Stimulated activated effector memory CD8-positive, alpha-beta T cell treated with anti-CD3 and anti-CD28 coated beads, Interleukin-12 subunit alpha, Interleukin-12 subunit beta, amount 100 ng/mL, for 72 hours (primary cell): ENCODE measurements around the gene AFF2.

Source experiments
- ATAC-seq: fragments of 150-1000 bp; cut with Tn5 transposase; 2 replicates; pipeline ENCODE4 v1.10.0; 2021
- DNase-seq, 2 donors: peaks; one replicate each; pipeline ENCODE4 v3.0.0; 2021 to 2022; ENCODE audit warnings: low spot score in 2 of 2
- H3K27ac Mint-ChIP-seq: one replicate; pipeline ENCODE4 v1.8.0; 2022; ENCODE audit warnings: mild to moderate bottlenecking, mixed read lengths
- H3K36me3 Mint-ChIP-seq: one replicate; pipeline ENCODE4 v1.8.0; 2022; ENCODE audit warnings: mild to moderate bottlenecking, mixed read lengths
- H3K4me1 Mint-ChIP-seq: one replicate; pipeline ENCODE4 v1.8.0; 2022; ENCODE audit warnings: mixed read lengths
- H3K4me3 Mint-ChIP-seq: one replicate; pipeline ENCODE4 v1.8.0; 2022; ENCODE audit warnings: mild to moderate bottlenecking, mixed read lengths
- H3K9me3 Mint-ChIP-seq: one replicate; pipeline ENCODE4 v1.8.0; 2022; ENCODE audit warnings: mixed read lengths

AFF2 gene

DNA sequence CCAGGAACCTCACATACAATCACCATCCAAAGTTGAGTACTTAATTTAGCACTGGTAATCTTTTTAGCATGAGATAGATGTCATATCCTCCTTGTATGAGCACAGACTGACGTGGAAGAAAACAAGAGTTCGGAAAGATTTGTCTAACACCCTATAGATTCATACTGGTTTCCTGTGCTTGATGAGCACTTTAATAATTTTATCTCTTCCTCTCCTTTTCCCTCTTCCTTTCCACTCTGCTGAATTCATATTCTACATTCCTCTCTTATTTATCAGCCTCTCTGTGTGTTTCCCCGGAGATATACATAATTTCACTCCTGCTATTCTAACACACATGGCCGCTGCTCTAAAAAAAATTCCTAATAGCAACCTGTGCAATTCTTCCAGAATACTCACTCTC lies 273.9 kb downstream of the AFF2 start:
- no peak overlapping the region for H3K27ac Mint-ChIP-seq
- H3K9me3 Mint-ChIP-seq: no peaks in the 10 kb centered on the region
- DNase-seq (no peak), ATAC-seq (no peak)
- H3K4me3 Mint-ChIP-seq: no peak overlapping the region
- no peaks in the 10 kb centered on the region for H3K36me3 Mint-ChIP-seq
- no peaks in the 10 kb centered on the region for H3K4me1 Mint-ChIP-seq

DNA sequence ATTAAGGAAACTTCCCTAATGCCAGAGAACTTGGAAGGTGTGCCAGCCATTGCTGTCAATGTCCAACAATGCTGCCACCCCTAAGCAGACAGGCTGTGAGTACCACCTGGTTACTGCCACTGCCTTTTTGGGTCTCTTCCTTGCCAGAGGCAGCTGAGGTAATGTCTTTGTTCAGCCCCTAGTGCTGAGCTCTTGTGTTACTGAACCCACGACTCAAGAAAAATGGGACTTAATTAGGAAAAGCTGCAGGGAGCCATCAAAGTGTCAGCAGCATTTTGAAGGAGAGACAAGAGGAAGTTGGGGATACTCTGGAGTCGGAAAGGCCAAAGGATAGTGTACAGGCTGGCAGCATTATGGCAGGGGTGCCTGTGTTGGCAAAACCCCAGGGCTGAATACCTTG lies 283.7 kb downstream of the AFF2 start:
- Mint-ChIP-seq H3K4me1 (no peaks in the 10 kb centered on the region), H3K36me3 (no peaks in the 10 kb centered on the region), H3K4me3 (no peak overlapping the region), H3K9me3 (no peaks in the 10 kb centered on the region), H3K27ac (no peak overlapping the region)
- ATAC-seq (no peak), DNase-seq (no peak)

GRCh38 chrX:148784856-148785255 lies 284.4 kb downstream of the AFF2 start:
- DNase-seq: no peak
- Mint-ChIP-seq H3K4me1 (no peaks in the 10 kb centered on the region), H3K9me3 (no peaks in the 10 kb centered on the region), H3K36me3 (no peaks in the 10 kb centered on the region), H3K4me3 (no peak overlapping the region), H3K27ac (no peak overlapping the region)
- ATAC-seq: no peak

GRCh38 chrX:148785256-148785655 lies 284.8 kb downstream of the AFF2 start:
- H3K4me1 Mint-ChIP-seq: no peaks in the 10 kb centered on the region
- DNase-seq (no peak), ATAC-seq (no peak)
- H3K27ac Mint-ChIP-seq: no peak overlapping the region
- H3K9me3 Mint-ChIP-seq: no peaks in the 10 kb centered on the region
- no peak overlapping the region for H3K4me3 Mint-ChIP-seq
- H3K36me3 Mint-ChIP-seq: no peaks in the 10 kb centered on the region

GRCh38 chrX:148788449-148788848 lies 288.0 kb downstream of the AFF2 start:
- no peak overlapping the region for H3K4me3 Mint-ChIP-seq
- H3K27ac Mint-ChIP-seq: no peak overlapping the region
- ATAC-seq (no peak), DNase-seq (no peak)
- H3K4me1 Mint-ChIP-seq: no peaks in the 10 kb centered on the region
- H3K36me3 Mint-ChIP-seq: no peaks in the 10 kb centered on the region
- no peaks in the 10 kb centered on the region for H3K9me3 Mint-ChIP-seq

- Mint-ChIP-seq H3K36me3 (no peaks in the 10 kb centered on the region), H3K9me3 (peaks cover 2% of the 10 kb centered on the region), H3K27ac (no peak overlapping the region), H3K4me1 (no peaks in the 10 kb centered on the region), H3K4me3 (no peak overlapping the region)
- no peak for ATAC-seq
- no peak for DNase-seq
These were observed 293.9 kb downstream of the AFF2 start for GRCh38 chrX:148794350-148794749.

DNA sequence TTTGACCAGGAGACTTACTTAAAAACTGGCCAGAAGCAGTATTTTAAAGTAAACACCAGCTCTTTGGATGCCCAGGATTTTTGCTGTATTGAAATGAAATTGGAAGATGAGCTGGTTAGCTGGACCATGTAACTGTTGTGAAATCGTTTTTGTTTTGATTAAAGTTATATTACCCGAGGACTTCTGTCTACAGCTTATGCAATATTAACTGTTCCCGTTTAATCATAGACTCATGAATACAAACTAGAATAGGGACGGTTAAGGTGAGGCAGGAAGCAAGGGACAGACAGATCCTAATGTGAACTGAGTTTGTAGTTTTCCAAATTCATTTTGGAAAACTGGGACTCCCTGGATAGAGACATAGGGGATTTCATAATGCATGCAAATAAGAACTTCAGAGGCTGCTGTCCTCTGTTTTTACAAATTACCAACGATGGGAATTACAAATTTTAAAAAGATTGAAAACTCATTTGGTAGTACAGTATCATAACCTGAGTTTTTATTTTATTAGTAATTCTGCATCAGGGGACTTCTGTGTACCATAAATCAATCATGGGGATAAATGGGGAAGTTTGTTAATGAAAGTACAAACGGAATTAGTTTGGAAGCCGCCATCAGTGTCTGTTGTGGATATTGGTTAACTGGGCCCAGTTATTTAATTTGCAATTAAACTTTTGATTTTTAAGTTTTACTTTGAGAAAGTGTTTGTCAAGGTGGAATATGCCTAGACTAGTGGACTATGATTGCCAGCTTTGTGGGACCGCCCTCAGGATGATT lies 304.4 kb downstream of the AFF2 start:
- no peak for DNase-seq
- no peak overlapping the region for H3K27ac Mint-ChIP-seq
- ATAC-seq: no peak
- H3K36me3 Mint-ChIP-seq: no peaks in the 10 kb centered on the region
- no peaks in the 10 kb centered on the region for H3K9me3 Mint-ChIP-seq
- H3K4me1 Mint-ChIP-seq: no peaks in the 10 kb centered on the region
- no peak overlapping the region for H3K4me3 Mint-ChIP-seq

DNA sequence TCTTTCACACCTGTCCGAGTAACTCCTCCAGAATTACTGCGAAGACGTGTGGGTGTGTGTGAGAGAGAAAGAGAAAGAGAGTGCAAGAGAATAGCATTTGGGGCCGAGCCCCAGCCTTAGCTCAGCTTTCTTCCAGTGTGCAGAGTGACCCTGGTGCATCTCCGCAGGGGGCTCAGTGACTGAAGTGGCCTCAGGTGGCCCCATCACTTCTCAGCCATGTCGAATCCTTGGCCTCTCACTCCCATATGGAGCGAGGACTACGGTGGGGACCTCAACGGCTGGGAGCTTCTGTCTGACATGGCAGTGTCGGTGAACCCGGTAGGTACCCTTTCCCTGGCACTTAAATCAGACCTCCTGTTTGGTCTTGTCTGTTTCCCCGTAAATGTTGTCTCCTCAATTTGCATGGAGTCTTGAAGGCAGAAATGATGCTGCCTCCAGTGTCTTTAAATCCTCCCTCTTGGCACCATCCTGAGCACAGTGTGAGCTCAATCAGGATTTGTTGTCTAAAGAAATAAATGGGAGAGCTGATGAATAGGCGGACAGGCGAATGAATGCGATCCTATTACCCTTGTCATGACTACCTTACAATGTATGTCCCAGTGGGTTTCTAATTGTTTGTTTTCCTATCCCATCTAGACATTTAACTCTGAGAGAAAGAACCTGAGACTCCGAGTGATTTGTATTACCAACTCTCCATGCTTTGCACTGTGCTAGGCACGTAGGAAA lies 305.9 kb downstream of the AFF2 start:
- Mint-ChIP-seq H3K9me3 (no peaks in the 10 kb centered on the region), H3K4me1 (no peaks in the 10 kb centered on the region), H3K4me3 (no peak overlapping the region), H3K27ac (no peak overlapping the region), H3K36me3 (no peaks in the 10 kb centered on the region)
- DNase-seq (no peak), ATAC-seq (no peak)

DNA sequence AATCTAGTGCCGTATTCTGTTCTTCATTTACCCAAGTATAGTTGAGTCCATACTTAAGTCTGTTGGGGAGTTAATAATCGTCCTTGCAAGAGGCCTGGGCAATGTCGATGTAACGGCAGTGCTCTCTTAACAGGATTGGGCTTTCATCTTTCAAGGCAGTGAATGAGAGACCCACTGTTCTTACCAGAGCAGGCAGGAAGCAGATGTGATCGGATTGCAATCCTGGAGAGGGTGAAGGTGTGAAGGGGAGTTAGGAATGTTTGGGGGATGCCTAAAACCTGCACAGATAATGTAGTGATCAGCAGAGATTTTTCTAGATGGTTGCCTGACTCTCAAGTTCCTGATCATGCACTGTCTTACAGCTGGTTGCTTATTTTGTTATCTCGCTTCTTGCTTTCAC lies 308.4 kb downstream of the AFF2 start:
- ATAC-seq (no peak), DNase-seq (no peak)
- H3K36me3 Mint-ChIP-seq: no peaks in the 10 kb centered on the region
- H3K9me3 Mint-ChIP-seq: no peaks in the 10 kb centered on the region
- H3K27ac Mint-ChIP-seq: no peak overlapping the region
- H3K4me3 Mint-ChIP-seq: no peak overlapping the region
- H3K4me1 Mint-ChIP-seq: no peaks in the 10 kb centered on the region

DNA sequence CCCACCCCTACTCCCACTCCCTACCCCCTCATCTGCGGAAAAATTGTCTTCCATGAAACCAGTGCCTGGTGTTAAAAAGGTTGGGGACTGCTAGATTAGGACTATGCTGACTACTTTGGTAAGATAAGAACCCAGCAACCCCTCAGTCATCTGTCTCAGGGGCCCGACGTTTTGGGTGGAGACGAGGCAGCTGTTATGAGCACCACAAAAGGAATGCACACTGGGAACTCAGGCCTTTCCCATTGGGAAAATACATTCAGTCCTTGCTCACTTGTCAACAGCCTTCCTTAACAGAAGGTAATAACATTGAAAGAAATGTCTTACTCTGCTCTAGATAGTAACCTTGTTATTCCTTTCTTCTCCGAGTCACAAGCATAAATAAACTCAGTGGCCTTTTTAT lies 310.8 kb downstream of the AFF2 start:
- Mint-ChIP-seq H3K27ac (no peak overlapping the region), H3K36me3 (no peaks in the 10 kb centered on the region), H3K4me3 (no peak overlapping the region), H3K4me1 (no peaks in the 10 kb centered on the region), H3K9me3 (no peaks in the 10 kb centered on the region)
- no peak for ATAC-seq
- no peak for DNase-seq

DNA sequence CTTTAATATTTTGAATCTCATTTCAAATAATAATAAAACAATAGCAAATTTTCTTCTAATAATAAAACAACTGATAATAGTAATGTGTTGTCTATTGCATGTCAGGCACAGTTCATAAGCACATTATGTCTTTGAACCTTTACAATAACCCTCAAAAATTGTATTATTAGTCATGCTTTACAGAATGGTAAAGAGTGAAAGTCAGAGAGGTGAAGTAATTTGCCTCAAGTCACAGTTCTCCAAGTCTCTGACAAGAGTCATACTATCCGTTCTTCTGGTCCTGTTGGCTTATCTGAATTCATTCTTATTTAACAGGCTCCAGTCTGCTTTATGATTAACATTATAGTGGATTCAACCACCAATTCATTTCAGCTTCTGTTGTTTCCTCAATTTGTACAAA lies 313.0 kb downstream of the AFF2 start:
- Mint-ChIP-seq H3K9me3 (no peaks in the 10 kb centered on the region), H3K36me3 (no peaks in the 10 kb centered on the region), H3K27ac (no peak overlapping the region), H3K4me3 (no peak overlapping the region), H3K4me1 (no peaks in the 10 kb centered on the region)
- no peak for ATAC-seq
- DNase-seq: no peak

- H3K4me1 Mint-ChIP-seq: no peaks in the 10 kb centered on the region
- H3K27ac Mint-ChIP-seq: no peak overlapping the region
- H3K4me3 Mint-ChIP-seq: no peak overlapping the region
- DNase-seq (no peak), ATAC-seq (no peak)
- H3K9me3 Mint-ChIP-seq: no peaks in the 10 kb centered on the region
- no peaks in the 10 kb centered on the region for H3K36me3 Mint-ChIP-seq
These were observed 313.6 kb downstream of the AFF2 start for GRCh38 chrX:148813967-148814366.

GRCh38 chrX:148815218-148815961 lies 315.0 kb downstream of the AFF2 start:
- ATAC-seq: no peak
- Mint-ChIP-seq H3K36me3 (no peaks in the 10 kb centered on the region), H3K4me1 (no peaks in the 10 kb centered on the region), H3K27ac (no peak overlapping the region), H3K4me3 (no peak overlapping the region), H3K9me3 (no peaks in the 10 kb centered on the region)
- DNase-seq: no peak

- H3K4me3 Mint-ChIP-seq: no peak overlapping the region
- DNase-seq (no peak), ATAC-seq (no peak)
- no peaks in the 10 kb centered on the region for H3K9me3 Mint-ChIP-seq
- H3K4me1 Mint-ChIP-seq: no peaks in the 10 kb centered on the region
- H3K27ac Mint-ChIP-seq: no peak overlapping the region
- H3K36me3 Mint-ChIP-seq: no peaks in the 10 kb centered on the region
These were observed 323.6 kb downstream of the AFF2 start for GRCh38 chrX:148823986-148824385.

GRCh38 chrX:148825696-148826095 lies 325.3 kb downstream of the AFF2 start:
- Mint-ChIP-seq H3K4me3 (no peak overlapping the region), H3K4me1 (no peaks in the 10 kb centered on the region), H3K27ac (no peak overlapping the region), H3K36me3 (no peaks in the 10 kb centered on the region), H3K9me3 (no peaks in the 10 kb centered on the region)
- ATAC-seq (no peak), DNase-seq (no peak)

GRCh38 chrX:148836741-148837140 lies 336.3 kb downstream of the AFF2 start:
- ATAC-seq: no peak
- no peak for DNase-seq
- Mint-ChIP-seq H3K9me3 (no peaks in the 10 kb centered on the region), H3K4me3 (no peak overlapping the region), H3K27ac (no peak overlapping the region), H3K36me3 (no peaks in the 10 kb centered on the region), H3K4me1 (no peaks in the 10 kb centered on the region)
